NK-92 treated with Interleukin-12 subunit alpha and Interleukin-12 subunit beta, amount 100 ng/mL, for 24 hours (cell line): Measurements from ENCODE around the gene CASP2.
"Not testable (repeated sequence)": the region's sequence is repeated elsewhere in the genome, so short reads cannot be mapped to it uniquely, and the experiment has no call there.

Experiments
- DNase-seq: peaks from one replicate; lab custom pipeline; 2025; lab: John Stamatoyannopoulos, UW

The CASP2 gene

GRCh38 chr7:143264196-143264568, 24.0 kb upstream of the CASP2 start:
- DNase-seq: not testable (repeated sequence)

- no peak for DNase-seq
Measured at GRCh38 chr7:143265017-143265693, 23.0 kb upstream of the CASP2 start.

GRCh38 chr7:143269251-143269650, 18.9 kb upstream of the CASP2 start:
- DNase-seq: no peak

GRCh38 chr7:143271240-143271639, 16.9 kb upstream of the CASP2 start:
- DNase-seq: no peak

GRCh38 chr7:143272871-143273270, 15.3 kb upstream of the CASP2 start:
- no peak for DNase-seq

- DNase-seq: no peak
Measured at GRCh38 chr7:143279186-143280098, 8.7 kb upstream of the CASP2 start.

- DNase-seq: no peak
Measured at GRCh38 chr7:143280160-143280559, 8.0 kb upstream of the CASP2 start.

- no peak for DNase-seq
Measured at GRCh38 chr7:143280566-143280965, 7.6 kb upstream of the CASP2 start.

- no peak for DNase-seq
Measured at GRCh38 chr7:143281529-143281928, 6.6 kb upstream of the CASP2 start.

- no peak for DNase-seq
Measured at GRCh38 chr7:143282124-143282523, 6.0 kb upstream of the CASP2 start.

- no peak for DNase-seq
Measured at GRCh38 chr7:143283381-143283780, 4.8 kb upstream of the CASP2 start.

GRCh38 chr7:143284591-143285469, 3.3 kb upstream of the CASP2 start, which contains the start of gene TMEM139:
Gene TMEM139 (plus strand): TSS chr7:143284958. CDS start chr7:143285958, 1,000 bp downstream.
- no peak for DNase-seq

- no peak for DNase-seq
Measured at GRCh38 chr7:143285470-143285778, 2.7 kb upstream of the CASP2 start.

- no peak for DNase-seq
Measured at GRCh38 chr7:143285806-143286521, 2.2 kb upstream of the CASP2 start.

GRCh38 chr7:143286522-143286890, 1.6 kb upstream of the CASP2 start:
- no peak for DNase-seq

- DNase-seq: no peak
Measured at GRCh38 chr7:143287339-143287934, 714 bp upstream of the CASP2 start.

GRCh38 chr7:143288836-143289235, 685 bp downstream of the CASP2 start:
- no peak for DNase-seq

- DNase-seq: no peak
Measured at GRCh38 chr7:143289421-143289820, 1.3 kb downstream of the CASP2 start.

GRCh38 chr7:143289888-143290287, 1.7 kb downstream of the CASP2 start:
- not testable (repeated sequence) for DNase-seq

- no peak for DNase-seq
Measured at GRCh38 chr7:143290293-143290692, 2.1 kb downstream of the CASP2 start.

- DNase-seq: no peak
Measured at GRCh38 chr7:143292876-143293275, 4.7 kb downstream of the CASP2 start.
